Cardiac fibroblast (primary cell): Measurements from ENCODE around the gene KDM4D.
A peak's percentile ranks its signal among the peaks of the same experiment; 100 is the strongest.

Experiments
- DNase-seq, 2 donors: peaks; one replicate each; pipeline versions ENCODE4 v3.0.0 to v3.0.0-alpha.2; 2010; ENCODE audit warnings: low read depth in 2 of 2
- H3K4me3 ChIP-seq, 2 donors: replicated peaks in 1 of 2; 1 replicate in 1 of 2; 2 replicates in 1 of 2; pipeline ENCODE4 v1.5.1; 2011; ENCODE audit warnings: low read depth in 2 of 2, low read length in 2 of 2, mild to moderate bottlenecking in 2 of 2, moderate library complexity in 1 of 2
- TF ChIP-seq, protein P1 (sequence below): IDR thresholded peaks from one replicate; pipeline ENCODE4 v1.5.1; 2011; ENCODE audit warnings: low read depth, mild to moderate bottlenecking, low read length, inconsistent platforms

KDM4D gene

GRCh38 chr11:94968334-94968958 lies 5.1 kb upstream of the KDM4D start:
- no peak overlapping the region for H3K4me3 ChIP-seq
- peak; percentile 70 to 77 for DNase-seq
- TF ChIP-seq, protein P1, sequence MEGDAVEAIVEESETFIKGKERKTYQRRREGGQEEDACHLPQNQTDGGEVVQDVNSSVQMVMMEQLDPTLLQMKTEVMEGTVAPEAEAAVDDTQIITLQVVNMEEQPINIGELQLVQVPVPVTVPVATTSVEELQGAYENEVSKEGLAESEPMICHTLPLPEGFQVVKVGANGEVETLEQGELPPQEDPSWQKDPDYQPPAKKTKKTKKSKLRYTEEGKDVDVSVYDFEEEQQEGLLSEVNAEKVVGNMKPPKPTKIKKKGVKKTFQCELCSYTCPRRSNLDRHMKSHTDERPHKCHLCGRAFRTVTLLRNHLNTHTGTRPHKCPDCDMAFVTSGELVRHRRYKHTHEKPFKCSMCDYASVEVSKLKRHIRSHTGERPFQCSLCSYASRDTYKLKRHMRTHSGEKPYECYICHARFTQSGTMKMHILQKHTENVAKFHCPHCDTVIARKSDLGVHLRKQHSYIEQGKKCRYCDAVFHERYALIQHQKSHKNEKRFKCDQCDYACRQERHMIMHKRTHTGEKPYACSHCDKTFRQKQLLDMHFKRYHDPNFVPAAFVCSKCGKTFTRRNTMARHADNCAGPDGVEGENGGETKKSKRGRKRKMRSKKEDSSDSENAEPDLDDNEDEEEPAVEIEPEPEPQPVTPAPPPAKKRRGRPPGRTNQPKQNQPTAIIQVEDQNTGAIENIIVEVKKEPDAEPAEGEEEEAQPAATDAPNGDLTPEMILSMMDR: peak; percentile 60

DNA sequence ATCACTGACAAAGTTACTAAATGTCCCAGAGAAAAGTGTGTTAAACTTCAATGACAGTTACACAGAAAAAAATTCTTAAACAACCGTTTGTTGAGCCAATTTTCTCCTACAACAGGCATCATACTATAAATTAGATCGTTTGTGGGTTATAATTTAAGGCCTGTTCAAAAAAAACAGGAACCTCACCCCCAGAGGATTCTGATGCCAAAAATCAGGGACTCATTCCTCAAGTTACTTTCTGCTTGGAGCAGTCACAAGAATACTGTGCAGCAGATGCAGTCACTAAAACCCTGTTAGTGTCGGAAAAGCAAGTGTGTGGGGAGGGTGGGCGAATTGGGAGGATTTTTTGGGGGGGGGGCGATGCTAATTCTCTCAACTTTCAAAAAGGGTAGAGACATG lies 810 bp upstream of the KDM4D start:
- peak overlapping the region; percentile 78 to 88 for H3K4me3 ChIP-seq
- TF ChIP-seq, protein P1: no peak
- no peak for DNase-seq

DNA sequence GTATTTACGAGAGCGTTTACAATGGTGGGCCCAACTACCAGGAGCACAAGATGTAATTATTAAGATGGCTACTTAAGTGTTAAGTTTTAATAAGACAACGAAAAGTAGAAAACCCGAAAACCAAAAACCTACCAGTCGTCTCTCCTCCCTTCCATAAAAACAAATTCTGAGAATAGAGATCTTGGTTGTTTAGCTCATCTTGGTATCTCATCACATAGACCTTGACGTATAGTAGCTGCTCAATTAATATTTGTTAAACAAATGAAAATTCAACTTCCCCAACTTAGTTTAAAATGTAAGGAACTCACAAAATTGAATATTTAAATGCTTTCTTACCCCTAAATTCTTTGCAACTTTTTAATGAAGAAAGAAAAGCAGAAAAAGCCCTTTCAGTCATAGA lies 669 bp downstream of the KDM4D start:
- H3K4me3 ChIP-seq: peak overlapping the region; percentile 78 to 88
- DNase-seq: no peak
- TF ChIP-seq, protein P1: no peak

GRCh38 chr11:94975599-94975998 lies 2.1 kb downstream of the KDM4D start:
- no peak for DNase-seq
- TF ChIP-seq, protein P1: no peak
- H3K4me3 ChIP-seq: no peak overlapping the region

GRCh38 chr11:94987378-94987777 lies 13.9 kb downstream of the KDM4D start:
- no peak overlapping the region for H3K4me3 ChIP-seq
- TF ChIP-seq, protein P1: no peak
- DNase-seq: no peak

DNA sequence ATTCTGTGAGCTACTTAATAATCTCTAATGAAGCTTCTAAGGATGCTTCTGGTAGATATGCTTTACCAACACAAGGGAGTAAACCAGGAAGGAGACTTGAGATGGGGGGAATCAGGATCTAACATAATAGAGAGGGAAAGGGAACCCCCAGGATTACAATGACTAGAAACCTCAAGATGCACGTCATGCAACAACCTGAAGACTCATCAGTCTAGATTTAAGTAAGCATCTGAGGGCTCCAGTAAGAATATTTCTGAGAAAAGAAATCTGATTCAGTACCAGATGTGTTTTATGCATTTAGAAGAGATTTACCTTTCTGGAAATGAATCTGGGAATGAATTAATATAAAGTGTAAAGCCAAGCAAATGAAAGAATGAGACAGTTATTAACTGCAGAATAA lies 15.2 kb downstream of the KDM4D start:
- TF ChIP-seq, protein P1: no peak
- no peak for DNase-seq
- no peak overlapping the region for H3K4me3 ChIP-seq

DNA sequence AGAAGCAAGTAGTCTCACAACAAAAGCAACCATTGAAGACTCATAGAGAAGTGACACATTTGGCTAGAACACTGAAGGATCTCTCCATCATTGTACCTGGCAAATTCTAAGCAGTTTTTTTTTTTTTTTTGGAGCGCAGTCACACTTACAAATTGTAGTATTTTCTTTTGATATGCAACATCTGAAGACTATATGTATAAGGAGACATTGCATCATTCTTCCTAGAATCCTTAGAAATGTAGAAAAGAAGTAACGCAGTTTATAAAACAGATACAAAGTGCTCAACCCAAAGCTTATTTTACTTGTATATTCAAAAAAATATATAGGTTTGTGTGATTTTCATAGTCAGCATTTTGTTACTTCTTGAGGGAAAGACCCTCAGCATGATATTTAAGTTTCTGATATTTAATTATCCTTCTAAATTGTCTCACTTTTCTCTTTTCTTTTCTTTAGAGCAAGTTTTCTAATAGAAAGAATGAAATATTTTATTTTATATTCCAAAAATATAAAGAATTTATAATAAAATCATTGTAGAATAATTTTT lies 20.0 kb downstream of the KDM4D start:
- TF ChIP-seq, protein P1: no peak
- DNase-seq: no peak

More for the DNA sequence above, 20.0 kb downstream of the KDM4D start:
- H3K4me3 ChIP-seq: no peak overlapping the region
